WTC11 (cell line): ENCODE measurements around the gene CCNB2. TPM values are rescaled to one million over a fixed set of nuclear protein-coding genes. Genes with fewer than 3 reads are reported as not detected.

Experiments
- GABPB1 ChIP-seq: sonication (generic); formaldehyde crosslinking; IDR thresholded peaks from 2 replicates; pipeline ENCODE4 v1.8.1; 2023; ENCODE audit warnings: mild to moderate bottlenecking, missing genetic modification reagents
- KAT7 ChIP-seq: sonication (generic); formaldehyde crosslinking; IDR thresholded peaks from 2 replicates; pipeline ENCODE4 v1.8.1; 2023; ENCODE audit warnings: missing genetic modification reagents, mild to moderate bottlenecking, borderline replicate concordance
- SMAD3 ChIP-seq: sonication (generic); formaldehyde crosslinking; IDR thresholded peaks from 2 replicates; pipeline ENCODE4 v1.8.0; 2022; ENCODE audit warnings: missing genetic modification reagents, mild to moderate bottlenecking, borderline replicate concordance
- TEAD4 ChIP-seq: sonication (generic); formaldehyde crosslinking; IDR thresholded peaks from 2 replicates; pipeline ENCODE4 v1.8.0; 2022; ENCODE audit warnings: mild to moderate bottlenecking, missing genetic modification reagents
- ZNF121 ChIP-seq: sonication (generic); formaldehyde crosslinking; IDR thresholded peaks from 2 replicates; pipeline ENCODE4 v1.8.0; 2023; ENCODE audit warnings: missing genetic modification reagents
- total RNA-seq: library from RNA; stranded (reverse); gene quantifications from 3 replicates; pipeline ENCODE4 v1.2.3, GENCODE V29; 2021
- TF ChIP-seq, protein P1 (sequence below): sonication (generic); formaldehyde crosslinking; IDR thresholded peaks from 2 replicates; pipeline ENCODE4 v1.8.0; 2023; ENCODE audit warnings: missing genetic modification reagents, mild to moderate bottlenecking, borderline replicate concordance
- TF ChIP-seq, protein P2 (sequence below): fragments of 250-450 bp; sonication (Bioruptor Pico); IDR thresholded peaks from 2 replicates; pipeline ENCODE4 v1.9.0; 2021; ENCODE audit warnings: mild to moderate bottlenecking
- TF ChIP-seq, protein P3 (sequence below): sonication (generic); formaldehyde crosslinking; conservative IDR thresholded peaks from 2 replicates; pipeline ENCODE4 v1.8.1; 2023; ENCODE audit warnings: mild to moderate bottlenecking, low read depth, missing genetic modification reagents, moderate library complexity
- TF ChIP-seq, protein P4 (sequence below): fragments of 250-450 bp; sonication (Bioruptor Pico); IDR thresholded peaks from 2 replicates; pipeline ENCODE4 v1.9.0; 2021; ENCODE audit warnings: moderate library complexity, mild to moderate bottlenecking, inconsistent platforms, borderline replicate concordance
- TF ChIP-seq, protein P5 (sequence below): sonication (generic); formaldehyde crosslinking; IDR thresholded peaks from 2 replicates; pipeline ENCODE4 v1.8.0; 2022; ENCODE audit warnings: missing genetic modification reagents
- TF ChIP-seq, protein P6 (sequence below): sonication (generic); formaldehyde crosslinking; IDR thresholded peaks from 2 replicates; pipeline ENCODE4 v1.8.1; 2022; ENCODE audit warnings: missing genetic modification reagents, borderline replicate concordance

Gene CCNB2
- total RNA-seq, 1 experiment from 2014 or later, result 93.3 TPM

DNA sequence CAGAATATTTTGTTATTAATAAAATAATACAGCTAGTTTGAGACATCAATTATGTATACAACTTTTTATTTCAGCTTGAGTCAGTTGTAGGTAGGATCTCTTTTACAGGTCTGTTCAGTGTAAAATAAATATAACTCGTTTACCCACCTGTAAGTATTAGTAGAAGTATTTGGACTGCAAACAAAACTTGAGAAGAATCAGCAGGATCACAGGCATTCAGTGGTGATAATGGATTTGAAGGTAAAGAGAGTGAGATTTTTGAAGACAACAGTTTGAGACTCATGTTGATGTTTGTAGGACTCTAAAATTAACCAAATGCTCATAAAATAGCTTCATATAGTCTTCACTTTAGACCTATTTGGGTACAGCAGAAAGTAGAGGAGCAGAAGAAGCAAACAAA lies 35.5 kb upstream of the CCNB2 start (continued):
- TF ChIP-seq, protein P1, sequence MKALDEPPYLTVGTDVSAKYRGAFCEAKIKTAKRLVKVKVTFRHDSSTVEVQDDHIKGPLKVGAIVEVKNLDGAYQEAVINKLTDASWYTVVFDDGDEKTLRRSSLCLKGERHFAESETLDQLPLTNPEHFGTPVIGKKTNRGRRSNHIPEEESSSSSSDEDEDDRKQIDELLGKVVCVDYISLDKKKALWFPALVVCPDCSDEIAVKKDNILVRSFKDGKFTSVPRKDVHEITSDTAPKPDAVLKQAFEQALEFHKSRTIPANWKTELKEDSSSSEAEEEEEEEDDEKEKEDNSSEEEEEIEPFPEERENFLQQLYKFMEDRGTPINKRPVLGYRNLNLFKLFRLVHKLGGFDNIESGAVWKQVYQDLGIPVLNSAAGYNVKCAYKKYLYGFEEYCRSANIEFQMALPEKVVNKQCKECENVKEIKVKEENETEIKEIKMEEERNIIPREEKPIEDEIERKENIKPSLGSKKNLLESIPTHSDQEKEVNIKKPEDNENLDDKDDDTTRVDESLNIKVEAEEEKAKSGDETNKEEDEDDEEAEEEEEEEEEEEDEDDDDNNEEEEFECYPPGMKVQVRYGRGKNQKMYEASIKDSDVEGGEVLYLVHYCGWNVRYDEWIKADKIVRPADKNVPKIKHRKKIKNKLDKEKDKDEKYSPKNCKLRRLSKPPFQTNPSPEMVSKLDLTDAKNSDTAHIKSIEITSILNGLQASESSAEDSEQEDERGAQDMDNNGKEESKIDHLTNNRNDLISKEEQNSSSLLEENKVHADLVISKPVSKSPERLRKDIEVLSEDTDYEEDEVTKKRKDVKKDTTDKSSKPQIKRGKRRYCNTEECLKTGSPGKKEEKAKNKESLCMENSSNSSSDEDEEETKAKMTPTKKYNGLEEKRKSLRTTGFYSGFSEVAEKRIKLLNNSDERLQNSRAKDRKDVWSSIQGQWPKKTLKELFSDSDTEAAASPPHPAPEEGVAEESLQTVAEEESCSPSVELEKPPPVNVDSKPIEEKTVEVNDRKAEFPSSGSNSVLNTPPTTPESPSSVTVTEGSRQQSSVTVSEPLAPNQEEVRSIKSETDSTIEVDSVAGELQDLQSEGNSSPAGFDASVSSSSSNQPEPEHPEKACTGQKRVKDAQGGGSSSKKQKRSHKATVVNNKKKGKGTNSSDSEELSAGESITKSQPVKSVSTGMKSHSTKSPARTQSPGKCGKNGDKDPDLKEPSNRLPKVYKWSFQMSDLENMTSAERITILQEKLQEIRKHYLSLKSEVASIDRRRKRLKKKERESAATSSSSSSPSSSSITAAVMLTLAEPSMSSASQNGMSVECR (CRISPR knock-in tag), result no peak
- TF ChIP-seq ZNF121 (no peak), KAT7 (CRISPR knock-in tag) (no peak), SMAD3 (no peak), TEAD4 (CRISPR knock-in tag) (no peak), GABPB1 (CRISPR knock-in tag) (no peak)
- TF ChIP-seq, protein P2, sequence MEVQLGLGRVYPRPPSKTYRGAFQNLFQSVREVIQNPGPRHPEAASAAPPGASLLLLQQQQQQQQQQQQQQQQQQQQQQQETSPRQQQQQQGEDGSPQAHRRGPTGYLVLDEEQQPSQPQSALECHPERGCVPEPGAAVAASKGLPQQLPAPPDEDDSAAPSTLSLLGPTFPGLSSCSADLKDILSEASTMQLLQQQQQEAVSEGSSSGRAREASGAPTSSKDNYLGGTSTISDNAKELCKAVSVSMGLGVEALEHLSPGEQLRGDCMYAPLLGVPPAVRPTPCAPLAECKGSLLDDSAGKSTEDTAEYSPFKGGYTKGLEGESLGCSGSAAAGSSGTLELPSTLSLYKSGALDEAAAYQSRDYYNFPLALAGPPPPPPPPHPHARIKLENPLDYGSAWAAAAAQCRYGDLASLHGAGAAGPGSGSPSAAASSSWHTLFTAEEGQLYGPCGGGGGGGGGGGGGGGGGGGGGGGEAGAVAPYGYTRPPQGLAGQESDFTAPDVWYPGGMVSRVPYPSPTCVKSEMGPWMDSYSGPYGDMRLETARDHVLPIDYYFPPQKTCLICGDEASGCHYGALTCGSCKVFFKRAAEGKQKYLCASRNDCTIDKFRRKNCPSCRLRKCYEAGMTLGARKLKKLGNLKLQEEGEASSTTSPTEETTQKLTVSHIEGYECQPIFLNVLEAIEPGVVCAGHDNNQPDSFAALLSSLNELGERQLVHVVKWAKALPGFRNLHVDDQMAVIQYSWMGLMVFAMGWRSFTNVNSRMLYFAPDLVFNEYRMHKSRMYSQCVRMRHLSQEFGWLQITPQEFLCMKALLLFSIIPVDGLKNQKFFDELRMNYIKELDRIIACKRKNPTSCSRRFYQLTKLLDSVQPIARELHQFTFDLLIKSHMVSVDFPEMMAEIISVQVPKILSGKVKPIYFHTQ, result no peak
- TF ChIP-seq, protein P3, sequence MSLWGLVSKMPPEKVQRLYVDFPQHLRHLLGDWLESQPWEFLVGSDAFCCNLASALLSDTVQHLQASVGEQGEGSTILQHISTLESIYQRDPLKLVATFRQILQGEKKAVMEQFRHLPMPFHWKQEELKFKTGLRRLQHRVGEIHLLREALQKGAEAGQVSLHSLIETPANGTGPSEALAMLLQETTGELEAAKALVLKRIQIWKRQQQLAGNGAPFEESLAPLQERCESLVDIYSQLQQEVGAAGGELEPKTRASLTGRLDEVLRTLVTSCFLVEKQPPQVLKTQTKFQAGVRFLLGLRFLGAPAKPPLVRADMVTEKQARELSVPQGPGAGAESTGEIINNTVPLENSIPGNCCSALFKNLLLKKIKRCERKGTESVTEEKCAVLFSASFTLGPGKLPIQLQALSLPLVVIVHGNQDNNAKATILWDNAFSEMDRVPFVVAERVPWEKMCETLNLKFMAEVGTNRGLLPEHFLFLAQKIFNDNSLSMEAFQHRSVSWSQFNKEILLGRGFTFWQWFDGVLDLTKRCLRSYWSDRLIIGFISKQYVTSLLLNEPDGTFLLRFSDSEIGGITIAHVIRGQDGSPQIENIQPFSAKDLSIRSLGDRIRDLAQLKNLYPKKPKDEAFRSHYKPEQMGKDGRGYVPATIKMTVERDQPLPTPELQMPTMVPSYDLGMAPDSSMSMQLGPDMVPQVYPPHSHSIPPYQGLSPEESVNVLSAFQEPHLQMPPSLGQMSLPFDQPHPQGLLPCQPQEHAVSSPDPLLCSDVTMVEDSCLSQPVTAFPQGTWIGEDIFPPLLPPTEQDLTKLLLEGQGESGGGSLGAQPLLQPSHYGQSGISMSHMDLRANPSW (CRISPR knock-in tag), result no peak
- TF ChIP-seq, protein P4, sequence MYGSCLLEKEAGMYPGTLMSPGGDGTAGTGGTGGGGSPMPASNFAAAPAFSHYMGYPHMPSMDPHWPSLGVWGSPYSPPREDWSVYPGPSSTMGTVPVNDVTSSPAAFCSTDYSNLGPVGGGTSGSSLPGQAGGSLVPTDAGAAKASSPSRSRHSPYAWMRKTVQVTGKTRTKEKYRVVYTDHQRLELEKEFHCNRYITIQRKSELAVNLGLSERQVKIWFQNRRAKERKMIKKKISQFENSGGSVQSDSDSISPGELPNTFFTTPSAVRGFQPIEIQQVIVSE (CRISPR knock-in tag), result no peak
- TF ChIP-seq, protein P5, sequence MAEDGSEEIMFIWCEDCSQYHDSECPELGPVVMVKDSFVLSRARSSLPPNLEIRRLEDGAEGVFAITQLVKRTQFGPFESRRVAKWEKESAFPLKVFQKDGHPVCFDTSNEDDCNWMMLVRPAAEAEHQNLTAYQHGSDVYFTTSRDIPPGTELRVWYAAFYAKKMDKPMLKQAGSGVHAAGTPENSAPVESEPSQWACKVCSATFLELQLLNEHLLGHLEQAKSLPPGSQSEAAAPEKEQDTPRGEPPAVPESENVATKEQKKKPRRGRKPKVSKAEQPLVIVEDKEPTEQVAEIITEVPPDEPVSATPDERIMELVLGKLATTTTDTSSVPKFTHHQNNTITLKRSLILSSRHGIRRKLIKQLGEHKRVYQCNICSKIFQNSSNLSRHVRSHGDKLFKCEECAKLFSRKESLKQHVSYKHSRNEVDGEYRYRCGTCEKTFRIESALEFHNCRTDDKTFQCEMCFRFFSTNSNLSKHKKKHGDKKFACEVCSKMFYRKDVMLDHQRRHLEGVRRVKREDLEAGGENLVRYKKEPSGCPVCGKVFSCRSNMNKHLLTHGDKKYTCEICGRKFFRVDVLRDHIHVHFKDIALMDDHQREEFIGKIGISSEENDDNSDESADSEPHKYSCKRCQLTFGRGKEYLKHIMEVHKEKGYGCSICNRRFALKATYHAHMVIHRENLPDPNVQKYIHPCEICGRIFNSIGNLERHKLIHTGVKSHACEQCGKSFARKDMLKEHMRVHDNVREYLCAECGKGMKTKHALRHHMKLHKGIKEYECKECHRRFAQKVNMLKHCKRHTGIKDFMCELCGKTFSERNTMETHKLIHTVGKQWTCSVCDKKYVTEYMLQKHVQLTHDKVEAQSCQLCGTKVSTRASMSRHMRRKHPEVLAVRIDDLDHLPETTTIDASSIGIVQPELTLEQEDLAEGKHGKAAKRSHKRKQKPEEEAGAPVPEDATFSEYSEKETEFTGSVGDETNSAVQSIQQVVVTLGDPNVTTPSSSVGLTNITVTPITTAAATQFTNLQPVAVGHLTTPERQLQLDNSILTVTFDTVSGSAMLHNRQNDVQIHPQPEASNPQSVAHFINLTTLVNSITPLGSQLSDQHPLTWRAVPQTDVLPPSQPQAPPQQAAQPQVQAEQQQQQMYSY (CRISPR knock-in tag), result no peak
- TF ChIP-seq, protein P6, sequence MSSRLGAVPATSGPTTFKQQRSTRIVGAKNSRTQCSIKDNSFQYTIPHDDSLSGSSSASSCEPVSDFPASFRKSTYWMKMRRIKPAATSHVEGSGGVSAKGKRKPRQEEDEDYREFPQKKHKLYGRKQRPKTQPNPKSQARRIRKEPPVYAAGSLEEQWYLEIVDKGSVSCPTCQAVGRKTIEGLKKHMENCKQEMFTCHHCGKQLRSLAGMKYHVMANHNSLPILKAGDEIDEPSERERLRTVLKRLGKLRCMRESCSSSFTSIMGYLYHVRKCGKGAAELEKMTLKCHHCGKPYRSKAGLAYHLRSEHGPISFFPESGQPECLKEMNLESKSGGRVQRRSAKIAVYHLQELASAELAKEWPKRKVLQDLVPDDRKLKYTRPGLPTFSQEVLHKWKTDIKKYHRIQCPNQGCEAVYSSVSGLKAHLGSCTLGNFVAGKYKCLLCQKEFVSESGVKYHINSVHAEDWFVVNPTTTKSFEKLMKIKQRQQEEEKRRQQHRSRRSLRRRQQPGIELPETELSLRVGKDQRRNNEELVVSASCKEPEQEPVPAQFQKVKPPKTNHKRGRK, result no peak
